ENCODE measurements around the gene ENTR1.
"Not testable (repeated sequence)": the region's sequence is repeated elsewhere in the genome, so short reads cannot be mapped to it uniquely, and the experiment has no call there.

The ENTR1 gene

GRCh38 chr9:136437839-136438547 lies 27.6 kb upstream of the ENTR1 start:
- DNase-seq: no peak

- DNase-seq: no peak
These were observed 27.0 kb upstream of the ENTR1 start for GRCh38 chr9:136437430-136437829.

- no peak for DNase-seq
These were observed 25.7 kb upstream of the ENTR1 start for GRCh38 chr9:136436055-136436634.

- no peak for DNase-seq
These were observed 24.3 kb upstream of the ENTR1 start for GRCh38 chr9:136434580-136435169.

GRCh38 chr9:136433849-136434579 lies 23.6 kb upstream of the ENTR1 start:
- DNase-seq: no peak

GRCh38 chr9:136433043-136433715 lies 22.8 kb upstream of the ENTR1 start:
- no peak for DNase-seq

- no peak for DNase-seq
These were observed 22.2 kb upstream of the ENTR1 start for GRCh38 chr9:136432591-136432990.

- no peak for DNase-seq
These were observed 21.5 kb upstream of the ENTR1 start for GRCh38 chr9:136431782-136432350.

- DNase-seq: no peak
These were observed 20.3 kb upstream of the ENTR1 start for GRCh38 chr9:136430588-136431234.

- no peak for DNase-seq
These were observed 19.5 kb upstream of the ENTR1 start for GRCh38 chr9:136429683-136430491.

GRCh38 chr9:136429075-136429628 lies 18.7 kb upstream of the ENTR1 start:
- DNase-seq: no peak

GRCh38 chr9:136426787-136427186 lies 16.4 kb upstream of the ENTR1 start:
- no peak for DNase-seq

GRCh38 chr9:136425367-136425766 lies 15.0 kb upstream of the ENTR1 start:
- DNase-seq: not testable (repeated sequence)

- no peak for DNase-seq
These were observed 14.4 kb upstream of the ENTR1 start for GRCh38 chr9:136424750-136425362.

- DNase-seq: no peak
These were observed 13.2 kb upstream of the ENTR1 start for GRCh38 chr9:136423432-136424146.

GRCh38 chr9:136422876-136423275 lies 12.5 kb upstream of the ENTR1 start:
- no peak for DNase-seq

GRCh38 chr9:136421791-136422190 lies 11.4 kb upstream of the ENTR1 start:
- DNase-seq: no peak

GRCh38 chr9:136419092-136419420 lies 8.6 kb upstream of the ENTR1 start:
- no peak for DNase-seq

GRCh38 chr9:136418182-136419091 lies 8.0 kb upstream of the ENTR1 start:
- no peak for DNase-seq
